HEK293 (cell line): ENCODE measurements around the gene ARHGAP24.

Source experiments
- CTCF ChIA-PET: fragments of 350-600 bp; formaldehyde crosslinking; extraction: SDS; loops from one replicate; lab custom pipeline; 2021; ENCODE audit warnings: antibody characterized with exemption; lab: Yijun Ruan, JAX
- POLR2A ChIA-PET: fragments of 300-600 bp; formaldehyde crosslinking; extraction: SDS; loops from one replicate; lab custom pipeline; 2020; ENCODE audit warnings: antibody characterized with exemption, inconsistent platforms; lab: Yijun Ruan, JAX
- H3K27ac ChIP-seq: fragments of 200-500 bp; sonication (Bioruptor generic); 2 replicates; pipeline ENCODE4 v1.5.1; 2014; ENCODE audit warnings: low read depth, low read length, control low read depth, inconsistent platforms; ENCODE audit errors: extremely low read depth
- H3K36me3 ChIP-seq, 2 experiments: fragments of 200-500 bp in 1 of 2; sonication (Bioruptor generic) in 1 of 2; 1 replicate in 1 of 2; 2 replicates in 1 of 2; pipeline ENCODE4 v1.5.1; 2014 to 2017; ENCODE audit warnings: inconsistent platforms in 2 of 2, low read length in 2 of 2; ENCODE audit not compliant: control insufficient read depth in 2 of 2, insufficient read depth in 1 of 2
- H3K4me1 ChIP-seq: fragments of 200-500 bp; sonication (Bioruptor generic); 2 replicates; pipeline ENCODE4 v1.5.1; 2014; ENCODE audit warnings: mild to moderate bottlenecking, low read length, inconsistent platforms; ENCODE audit not compliant: control insufficient read depth, insufficient read depth
- H3K4me3 ChIP-seq: 2 replicates; pipeline ENCODE4 v1.5.1; 2011; ENCODE audit warnings: low read depth, mild to moderate bottlenecking, control low read depth, low read length, moderate library complexity
- H3K9me3 ChIP-seq: fragments of 200-500 bp; sonication (Bioruptor generic); 2 replicates; pipeline ENCODE4 v1.5.1; 2014; ENCODE audit warnings: low read depth, low read length, inconsistent platforms; ENCODE audit not compliant: control insufficient read depth, insufficient read depth
- GLI4 ChIP-seq: fragments of 450-650 bp; formaldehyde crosslinking; IDR thresholded peaks from 2 replicates; pipeline ENCODE4 v1.5.1; 2016; ENCODE audit warnings: missing biosample characterization, missing genetic modification characterization
- HOXC10 ChIP-seq: sonication (generic); formaldehyde crosslinking; IDR thresholded peaks from 2 replicates; pipeline ENCODE4 v1.8.1; 2023; ENCODE audit warnings: mild to moderate bottlenecking, missing genetic modification reagents
- KLF8 ChIP-seq: fragments of 450-650 bp; formaldehyde crosslinking; IDR thresholded peaks from 2 replicates; pipeline ENCODE4 v1.5.1; 2016; ENCODE audit warnings: missing biosample characterization, missing genetic modification characterization
- MEIS1 ChIP-seq: sonication (generic); formaldehyde crosslinking; IDR thresholded peaks from 2 replicates; pipeline ENCODE4 v1.8.1; 2022; ENCODE audit warnings: missing genetic modification reagents, mild to moderate bottlenecking, borderline replicate concordance
- PATZ1 ChIP-seq: fragments of 450-650 bp; formaldehyde crosslinking; IDR thresholded peaks from 2 replicates; pipeline ENCODE4 v1.5.1; 2016; ENCODE audit warnings: missing biosample characterization, missing genetic modification characterization
- SALL2 ChIP-seq: fragments of 450-650 bp; formaldehyde crosslinking; IDR thresholded peaks from 2 replicates; pipeline ENCODE4 v1.5.0; 2017; ENCODE audit warnings: missing biosample characterization, mild to moderate bottlenecking, missing genetic modification characterization, borderline replicate concordance
- ZBTB11 ChIP-seq: fragments of 450-650 bp; formaldehyde crosslinking; conservative IDR thresholded peaks from 2 replicates; pipeline ENCODE4 v1.5.1; 2016; ENCODE audit warnings: low read depth, missing biosample characterization, missing genetic modification characterization
- ZIC2 ChIP-seq: fragments of 450-650 bp; formaldehyde crosslinking; IDR thresholded peaks from 2 replicates; pipeline ENCODE4 v1.5.1; 2016; ENCODE audit warnings: missing biosample characterization, missing genetic modification characterization
- ZNF155 ChIP-seq: fragments of 450-650 bp; formaldehyde crosslinking; IDR thresholded peaks from 2 replicates; pipeline ENCODE4 v1.5.1; 2016; ENCODE audit warnings: missing biosample characterization, missing genetic modification characterization
- ZNF239 ChIP-seq: fragments of 450-650 bp; formaldehyde crosslinking; IDR thresholded peaks from 2 replicates; pipeline ENCODE4 v1.5.1; 2016; ENCODE audit warnings: missing biosample characterization, missing genetic modification characterization
- ZNF391 ChIP-seq: fragments of 450-650 bp; formaldehyde crosslinking; IDR thresholded peaks from 2 replicates; pipeline ENCODE4 v1.5.1; 2016; ENCODE audit warnings: low read depth, missing biosample characterization, missing genetic modification characterization, borderline replicate concordance
- ZNF433 ChIP-seq: fragments of 450-650 bp; formaldehyde crosslinking; IDR thresholded peaks from 2 replicates; pipeline ENCODE4 v1.5.1; 2016; ENCODE audit warnings: missing biosample characterization, missing genetic modification characterization, low read depth
- ZNF513 ChIP-seq: fragments of 450-650 bp; IDR thresholded peaks from 2 replicates; pipeline ENCODE4 v1.5.1; 2018; ENCODE audit warnings: missing biosample characterization, missing genetic modification characterization
- ZNF624 ChIP-seq: fragments of 450-650 bp; formaldehyde crosslinking; IDR thresholded peaks from 2 replicates; pipeline ENCODE4 v1.5.1; 2017; ENCODE audit warnings: missing biosample characterization, missing genetic modification characterization
- ZNF76 ChIP-seq: fragments of 450-650 bp; formaldehyde crosslinking; IDR thresholded peaks from 2 replicates; pipeline ENCODE4; 2016; ENCODE audit warnings: low read depth, missing biosample characterization, missing genetic modification characterization, borderline replicate concordance
- TF ChIP-seq, protein P1 (sequence below): fragments of 450-650 bp; formaldehyde crosslinking; IDR thresholded peaks from 2 replicates; pipeline ENCODE4 v1.5.1; 2017; ENCODE audit warnings: missing biosample characterization, missing genetic modification characterization
- TF ChIP-seq, protein P2 (sequence below): fragments of 450-650 bp; formaldehyde crosslinking; IDR thresholded peaks from 2 replicates; pipeline ENCODE4 v1.5.1; 2017; ENCODE audit warnings: missing biosample characterization, mild to moderate bottlenecking, missing genetic modification characterization, moderate library complexity
- TF ChIP-seq, protein P3 (sequence below): IDR thresholded peaks from 2 replicates; pipeline ENCODE4 v1.6.1; 2011; ENCODE audit warnings: mild to moderate bottlenecking, low read depth, low read length, borderline replicate concordance

ARHGAP24 gene

DNA sequence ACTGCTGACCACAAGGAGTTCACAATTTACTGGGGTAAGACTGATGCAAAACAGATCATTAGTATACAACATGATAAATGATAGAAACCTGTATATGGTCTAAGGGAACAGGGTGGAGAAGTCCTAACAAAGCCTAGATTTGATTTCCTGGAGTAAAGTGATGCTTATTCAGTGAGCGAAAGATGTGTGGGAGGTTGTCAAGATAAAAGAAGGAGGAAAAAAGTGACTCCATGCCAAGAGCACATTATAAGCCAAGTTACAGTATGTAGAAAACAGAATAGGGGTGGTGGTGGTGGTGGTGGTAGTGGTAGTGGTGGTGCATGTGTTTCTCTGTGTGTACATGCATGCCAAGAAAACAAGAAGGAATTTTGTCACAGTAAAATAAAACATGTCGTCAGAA, 559.7 kb downstream of the ARHGAP24 start:
- H3K27ac ChIP-seq, result no peak overlapping the region
- no peaks in the 10 kb centered on the region for H3K4me1 ChIP-seq
- POLR2A ChIA-PET, result no interaction called here
- TF ChIP-seq, protein P1, sequence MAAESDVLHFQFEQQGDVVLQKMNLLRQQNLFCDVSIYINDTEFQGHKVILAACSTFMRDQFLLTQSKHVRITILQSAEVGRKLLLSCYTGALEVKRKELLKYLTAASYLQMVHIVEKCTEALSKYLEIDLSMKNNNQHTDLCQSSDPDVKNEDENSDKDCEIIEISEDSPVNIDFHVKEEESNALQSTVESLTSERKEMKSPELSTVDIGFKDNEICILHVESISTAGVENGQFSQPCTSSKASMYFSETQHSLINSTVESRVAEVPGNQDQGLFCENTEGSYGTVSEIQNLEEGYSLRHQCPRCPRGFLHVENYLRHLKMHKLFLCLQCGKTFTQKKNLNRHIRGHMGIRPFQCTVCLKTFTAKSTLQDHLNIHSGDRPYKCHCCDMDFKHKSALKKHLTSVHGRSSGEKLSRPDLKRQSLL, result no peak
- TF ChIP-seq, protein P2, sequence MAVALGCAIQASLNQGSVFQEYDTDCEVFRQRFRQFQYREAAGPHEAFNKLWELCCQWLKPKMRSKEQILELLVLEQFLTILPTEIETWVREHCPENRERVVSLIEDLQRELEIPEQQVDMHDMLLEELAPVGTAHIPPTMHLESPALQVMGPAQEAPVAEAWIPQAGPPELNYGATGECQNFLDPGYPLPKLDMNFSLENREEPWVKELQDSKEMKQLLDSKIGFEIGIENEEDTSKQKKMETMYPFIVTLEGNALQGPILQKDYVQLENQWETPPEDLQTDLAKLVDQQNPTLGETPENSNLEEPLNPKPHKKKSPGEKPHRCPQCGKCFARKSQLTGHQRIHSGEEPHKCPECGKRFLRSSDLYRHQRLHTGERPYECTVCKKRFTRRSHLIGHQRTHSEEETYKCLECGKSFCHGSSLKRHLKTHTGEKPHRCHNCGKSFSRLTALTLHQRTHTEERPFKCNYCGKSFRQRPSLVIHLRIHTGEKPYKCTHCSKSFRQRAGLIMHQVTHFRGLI (tag by site-specific recombination), result no peak
- no peak for TF ChIP-seq ZNF513 (tag by site-specific recombination)
- TF ChIP-seq, protein P3, sequence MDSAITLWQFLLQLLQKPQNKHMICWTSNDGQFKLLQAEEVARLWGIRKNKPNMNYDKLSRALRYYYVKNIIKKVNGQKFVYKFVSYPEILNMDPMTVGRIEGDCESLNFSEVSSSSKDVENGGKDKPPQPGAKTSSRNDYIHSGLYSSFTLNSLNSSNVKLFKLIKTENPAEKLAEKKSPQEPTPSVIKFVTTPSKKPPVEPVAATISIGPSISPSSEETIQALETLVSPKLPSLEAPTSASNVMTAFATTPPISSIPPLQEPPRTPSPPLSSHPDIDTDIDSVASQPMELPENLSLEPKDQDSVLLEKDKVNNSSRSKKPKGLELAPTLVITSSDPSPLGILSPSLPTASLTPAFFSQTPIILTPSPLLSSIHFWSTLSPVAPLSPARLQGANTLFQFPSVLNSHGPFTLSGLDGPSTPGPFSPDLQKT, result no peak
- no peak for TF ChIP-seq MEIS1 (CRISPR knock-in tag)
- no peak for TF ChIP-seq HOXC10 (CRISPR knock-in tag)
- TF ChIP-seq ZNF391 (tag by site-specific recombination), result no peak
- TF ChIP-seq ZNF76, result no peak
- TF ChIP-seq ZNF433 (tag by site-specific recombination), result no peak
- TF ChIP-seq ZNF239, result no peak
- no peak for TF ChIP-seq ZIC2 (tag by site-specific recombination)
- no peak for TF ChIP-seq PATZ1 (tag by site-specific recombination)
- TF ChIP-seq ZNF624 (tag by site-specific recombination), result no peak
- no peak for TF ChIP-seq GLI4 (tag by site-specific recombination)
- TF ChIP-seq ZNF155, result no peak
- no peak for TF ChIP-seq ZBTB11 (tag by site-specific recombination)
- TF ChIP-seq KLF8, result no peak
- no peak for TF ChIP-seq SALL2
- CTCF ChIA-PET, result no interaction called here
- H3K36me3 ChIP-seq, result no peaks in the 10 kb centered on the region
- H3K4me3 ChIP-seq, result no peak overlapping the region
- H3K9me3 ChIP-seq, result no peaks in the 10 kb centered on the region
